A549 (cell line): ENCODE data around the gene HAUS3.

Source experiments
- CBX2 ChIP-seq: fragments of 200-600 bp; sonication (generic); IDR thresholded peaks from 2 replicates; pipeline ENCODE4 v1.6.1; 2016; ENCODE audit warnings: low read depth, mild to moderate bottlenecking, borderline replicate concordance
- CEBPB ChIP-seq, 2 experiments: fragments of >200 bp in 1 of 2; sonication (Bioruptor Twin) in 1 of 2; formaldehyde crosslinking in 1 of 2; IDR thresholded peaks; 2 replicates each; pipeline ENCODE4 v1.6.1; 2012 to 2016
- CTCF ChIP-seq: fragments of >200 bp; sonication (Bioruptor Twin); formaldehyde crosslinking; IDR thresholded peaks from 3 replicates; pipeline ENCODE4 v1.5.1; 2016
- EP300 ChIP-seq, 2 experiments: fragments of >200 bp; sonication (Bioruptor Twin); formaldehyde crosslinking; IDR thresholded peaks; 2 replicates in 1 of 2; 3 replicates in 1 of 2; pipeline ENCODE4 v1.6.1; 2016 to 2017
- ESRRA ChIP-seq: fragments of 150-350 bp; IDR thresholded peaks from 2 replicates; pipeline ENCODE4 v1.6.1; 2014; ENCODE audit warnings: mild to moderate bottlenecking, low read length, borderline replicate concordance
- HDAC2 ChIP-seq: fragments of 200-600 bp; sonication (generic); IDR thresholded peaks from 2 replicates; pipeline ENCODE4 v1.6.1; 2016
- HOXB5 ChIP-seq: fragments of 250-450 bp; sonication (Bioruptor Pico); IDR thresholded peaks from 2 replicates; pipeline ENCODE4 v1.5.0; 2020; ENCODE audit warnings: mild to moderate bottlenecking, moderate library complexity
- JUN ChIP-seq, 2 experiments: fragments of >200 bp; sonication (Bioruptor Twin); formaldehyde crosslinking; IDR thresholded peaks; 2 replicates in 1 of 2; 3 replicates in 1 of 2; pipeline ENCODE4 v1.6.1; 2016 to 2017
- MYC ChIP-seq: IDR thresholded peaks from 2 replicates; pipeline ENCODE4 v1.6.1; 2012; ENCODE audit warnings: mild to moderate bottlenecking, inconsistent platforms, low read length, improper control_type of control experiment, borderline replicate concordance
- NR3C1 ChIP-seq: fragments of >200 bp; sonication (Bioruptor Twin); formaldehyde crosslinking; IDR thresholded peaks from 3 replicates; pipeline ENCODE4 v1.6.1; 2017
- POLR2A ChIP-seq: IDR thresholded peaks from 2 replicates; pipeline ENCODE4 v1.6.1; 2012; ENCODE audit warnings: mild to moderate bottlenecking, low read length
- POLR2AphosphoS2 ChIP-seq: conservative IDR thresholded peaks from 2 replicates; pipeline ENCODE4 v1.6.1; 2012; ENCODE audit warnings: low read length, improper control_type of control experiment, inconsistent platforms
- RAD21 ChIP-seq, 2 experiments: fragments of >200 bp in 1 of 2; sonication (Bioruptor Twin) in 1 of 2; formaldehyde crosslinking in 1 of 2; IDR thresholded peaks in 1 of 2; conservative IDR thresholded peaks in 1 of 2; 2 replicates in 1 of 2; 3 replicates in 1 of 2; pipeline ENCODE4 v1.6.1; 2012 to 2018; ENCODE audit warnings: inconsistent platforms in 1 of 2

- no peak for TF ChIP-seq HDAC2
- no peak for TF ChIP-seq CTCF
- no peak for TF ChIP-seq MYC
- TF ChIP-seq CEBPB (IDR thresholded peaks at IDR 0.05) = no peak
- TF ChIP-seq JUN (IDR thresholded peaks at IDR 0.05) = no peak
- TF ChIP-seq RAD21 (conservative IDR thresholded peaks at IDR 0.05 in 1 of 2, IDR thresholded peaks at IDR 0.05 in 1 of 2) = no peak
- no peak for TF ChIP-seq EP300 (IDR thresholded peaks at IDR 0.05)
- no peak for TF ChIP-seq CBX2
- no peak for TF ChIP-seq POLR2AphosphoS2
- no peak for TF ChIP-seq NR3C1
- no peak for TF ChIP-seq ESRRA
- TF ChIP-seq POLR2A = no peak
- no peak for TF ChIP-seq HOXB5 (CRISPR knock-in tag)
Observed at GRCh38 chr4:2272026-2272827, 30.3 kb upstream of the HAUS3 start.
